ENCODE measurements around the gene MANBA. TPM values are rescaled to one million over a fixed set of nuclear protein-coding genes. Genes with fewer than 3 reads are reported as not detected.
"Not testable (repeated sequence)": the region's sequence is repeated elsewhere in the genome, so short reads cannot be mapped to it uniquely, and the experiment has no call there.

Gene MANBA
- polyA plus RNA-seq, 1 donor from 2014 or later, result 32.4 TPM

DNA sequence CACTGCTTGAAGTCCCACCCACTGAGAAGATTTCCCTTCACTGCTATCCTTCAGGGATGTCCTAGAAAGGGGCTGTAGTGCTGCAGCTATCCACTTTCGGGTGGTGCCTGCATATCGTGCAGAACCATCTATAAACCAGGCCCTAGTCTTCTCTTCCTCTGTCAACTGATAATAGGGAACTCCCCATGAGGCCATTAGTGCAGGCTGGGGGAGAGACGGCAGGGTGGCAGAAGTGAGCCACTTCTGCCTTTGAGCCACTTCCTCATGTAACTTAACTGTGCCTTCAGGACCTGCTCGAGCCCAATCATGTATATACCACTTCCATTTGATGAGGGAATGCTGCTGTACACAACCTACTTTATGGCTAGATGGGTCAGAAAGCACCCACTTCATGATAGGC is 17.4 kb downstream of the MANBA start:
- H3K4me3 Mint-ChIP-seq, result peak overlapping the region in 1 of 4 donors; percentile 1
- H3K27ac Mint-ChIP-seq, result peak overlapping the region; percentile 14 to 87 (median 75)
- H3K9me3 Mint-ChIP-seq, result peaks cover 1 to 20% (median 6%) of the 10 kb centered on the region in 3 donors
- peaks cover 17 to 41% (median 21%) of the 10 kb centered on the region in 3 donors for H3K4me1 Mint-ChIP-seq
- H3K36me3 Mint-ChIP-seq, H3K27me3 Mint-ChIP-seq: not testable (repeated sequence)

DNA sequence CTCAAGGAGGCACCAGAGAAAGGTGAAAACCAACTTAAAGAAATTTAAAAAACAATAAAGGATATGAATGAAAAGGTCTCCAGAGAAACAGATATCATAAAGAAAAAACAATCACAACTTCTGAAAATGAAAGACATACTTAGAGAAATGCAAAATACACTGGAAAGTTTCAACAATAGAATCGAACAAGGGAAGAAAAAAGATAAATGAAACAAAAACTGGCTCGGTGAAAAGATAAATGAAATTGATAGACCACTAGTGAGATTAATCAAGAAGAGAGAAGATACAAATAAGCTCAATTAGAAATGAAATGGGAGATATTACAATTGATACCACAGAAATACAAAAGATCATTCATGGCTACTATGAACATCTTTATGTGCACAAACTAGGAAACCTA is 22.0 kb downstream of the MANBA start:
- H3K36me3 Mint-ChIP-seq, result peaks cover 17% of the 10 kb centered on the region
- H3K27me3 Mint-ChIP-seq, result not testable (repeated sequence)

DNA sequence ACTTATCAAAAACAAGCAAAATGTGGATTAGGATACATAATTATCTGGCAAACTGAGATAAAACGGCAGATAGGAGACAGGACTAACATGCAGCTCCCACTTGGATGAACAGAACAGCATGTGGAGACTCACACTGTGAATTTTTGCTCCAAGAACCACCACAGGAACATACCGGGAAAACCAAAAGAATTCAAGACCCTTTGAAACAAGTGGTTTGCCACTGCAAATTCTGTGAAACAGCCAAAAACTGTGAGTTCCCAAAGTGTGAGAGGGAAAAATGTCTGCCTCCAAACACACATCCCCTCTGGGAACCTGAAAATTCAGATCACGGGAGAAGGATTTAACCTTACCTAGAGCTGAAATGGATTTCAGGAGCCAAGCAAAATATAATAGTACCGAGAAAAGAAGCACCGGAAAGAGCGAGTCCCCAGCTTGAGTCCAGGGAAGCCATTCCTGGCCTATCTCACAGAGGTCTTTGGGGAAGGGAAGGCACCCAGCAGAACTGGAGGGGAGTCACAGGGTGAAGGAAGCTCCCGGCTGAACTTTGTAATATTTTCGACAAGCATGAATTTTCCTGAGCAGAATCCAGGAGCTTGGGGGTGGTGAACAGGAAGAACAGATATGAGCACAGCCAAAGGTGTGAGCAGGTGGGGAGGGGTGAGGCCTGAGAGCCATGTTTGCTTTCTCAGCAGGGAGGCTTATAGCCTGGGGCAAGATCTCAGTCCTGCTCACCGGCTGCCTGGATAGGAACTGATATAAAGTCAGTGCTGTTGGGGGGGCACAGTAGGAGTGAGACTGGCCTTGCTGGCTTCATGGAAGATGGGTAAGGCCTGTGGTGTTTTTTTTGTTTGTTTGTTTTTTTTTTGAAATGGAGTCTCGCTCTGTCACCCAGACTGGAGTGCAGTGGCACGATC is 23.9 kb downstream of the MANBA start:
- peaks cover 6 to 20% (median 7%) of the 10 kb centered on the region in 3 donors for H3K9me3 Mint-ChIP-seq
- peaks cover 20% of the 10 kb centered on the region for H3K36me3 Mint-ChIP-seq
- peaks cover 26 to 53% (median 37%) of the 10 kb centered on the region in 3 donors for H3K4me1 Mint-ChIP-seq
- no peak overlapping the region for H3K4me3 Mint-ChIP-seq
- no peaks in the 10 kb centered on the region for H3K27me3 Mint-ChIP-seq
- peak overlapping the region in 2 of 3 donors; percentile 9 to 64 for H3K27ac Mint-ChIP-seq

More for the DNA sequence above, 22.0 kb downstream of the MANBA start:
- Mint-ChIP-seq H3K4me1 (peaks cover 33 to 60% (median 35%) of the 10 kb centered on the region in 3 donors), H3K9me3 (peaks cover 1 to 20% (median 6%) of the 10 kb centered on the region in 3 donors), H3K4me3 (peak overlapping the region in 1 of 4 donors; percentile 1)
- not testable (repeated sequence) for H3K27ac Mint-ChIP-seq

DNA sequence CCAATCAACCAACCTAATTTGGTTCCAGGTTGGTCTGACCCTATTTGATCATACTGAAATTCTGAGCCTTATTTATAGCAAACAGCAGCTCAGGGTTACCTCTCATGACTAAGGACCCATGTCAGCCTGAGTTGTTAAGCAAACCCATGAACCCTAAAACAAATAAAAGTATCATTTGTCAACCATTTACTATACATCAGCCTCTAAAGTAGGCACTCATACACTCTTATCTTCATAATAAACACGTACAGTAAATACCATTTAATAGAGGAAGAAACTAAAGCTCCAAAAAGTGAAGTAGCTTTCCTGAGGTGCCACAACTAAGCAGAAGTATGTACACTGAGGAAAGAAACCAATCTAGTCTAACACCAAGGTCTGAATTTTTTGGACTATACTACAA is 25.2 kb downstream of the MANBA start:
- Mint-ChIP-seq H3K4me1 (peaks cover 24 to 51% (median 37%) of the 10 kb centered on the region in 3 donors), H3K36me3 (peaks cover 20% of the 10 kb centered on the region), H3K4me3 (no peak overlapping the region), H3K27me3 (no peaks in the 10 kb centered on the region), H3K9me3 (peaks cover 7 to 22% (median 8%) of the 10 kb centered on the region in 3 donors), H3K27ac (peak overlapping the region in 2 of 3 donors; percentile 13 to 90)

DNA sequence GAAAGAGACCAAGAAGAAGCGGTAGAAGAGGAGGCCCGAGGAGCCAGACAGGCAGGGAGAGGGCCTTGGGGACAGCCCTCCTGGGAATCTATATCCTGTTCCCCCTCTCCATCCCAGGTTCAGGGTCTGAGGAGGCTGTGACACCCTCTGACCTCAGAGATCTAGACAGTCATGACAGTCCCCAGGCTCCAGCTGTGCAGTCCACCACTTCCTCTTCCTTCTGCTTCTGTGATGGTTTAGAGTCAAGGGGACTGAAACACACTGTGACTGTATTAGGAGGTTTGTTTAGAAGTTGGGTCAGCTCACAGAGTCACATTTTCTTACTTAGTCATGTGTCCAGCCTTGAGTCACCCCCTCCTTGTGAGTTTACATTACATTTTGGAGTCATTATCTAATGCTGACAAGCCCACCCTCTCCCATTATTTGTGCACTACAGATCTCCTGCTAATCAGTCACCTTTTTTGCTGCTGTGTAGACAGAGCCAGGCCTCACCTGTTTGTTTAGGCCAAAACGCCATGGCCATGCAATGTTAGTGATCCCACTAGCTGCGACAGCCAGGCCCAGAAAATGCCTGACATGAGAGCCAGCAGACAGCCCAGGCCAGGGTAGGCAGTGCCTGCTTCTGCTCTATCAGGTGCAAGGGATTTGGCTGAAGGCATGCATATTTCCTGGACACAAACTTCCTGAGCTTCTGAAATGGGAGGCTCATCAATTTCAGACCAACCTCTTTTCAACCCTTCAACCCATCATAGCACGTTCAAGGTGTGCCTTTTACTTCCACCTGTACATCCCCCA is 26.0 kb downstream of the MANBA start:
- Mint-ChIP-seq H3K27me3 (no peaks in the 10 kb centered on the region), H3K27ac (peak overlapping the region in 2 of 3 donors; percentile 30 to 90), H3K9me3 (peaks cover 5 to 14% (median 9%) of the 10 kb centered on the region in 3 donors), H3K4me1 (peaks cover 24 to 46% (median 35%) of the 10 kb centered on the region in 3 donors), H3K4me3 (peak overlapping the region in 1 of 4 donors; percentile 37), H3K36me3 (peaks cover 22% of the 10 kb centered on the region)

DNA sequence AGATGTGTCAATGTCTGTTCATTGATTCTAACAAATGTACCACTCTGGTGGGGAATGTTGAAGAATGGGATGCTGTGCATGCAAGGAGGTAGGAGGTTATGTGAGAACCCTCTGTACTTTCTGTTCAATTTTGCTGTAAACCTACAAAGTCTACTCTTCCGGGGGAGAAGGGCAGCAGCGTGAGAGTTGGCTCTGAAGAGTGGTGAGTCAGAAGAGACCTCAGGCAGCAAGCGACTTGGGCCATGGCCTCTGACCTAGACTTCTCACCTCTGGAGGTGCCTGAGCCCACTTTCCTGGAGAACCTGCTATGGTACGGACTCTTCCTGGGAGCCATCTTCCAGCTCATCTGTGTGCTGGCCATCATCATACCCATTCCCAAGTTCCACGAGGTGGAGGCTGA is 26.7 kb downstream of the MANBA start:
- Mint-ChIP-seq H3K4me1 (peaks cover 24 to 43% (median 32%) of the 10 kb centered on the region in 3 donors), H3K27ac (peak overlapping the region in 2 of 3 donors; percentile 30 to 90), H3K4me3 (no peak overlapping the region), H3K36me3 (peaks cover 27% of the 10 kb centered on the region), H3K27me3 (no peaks in the 10 kb centered on the region), H3K9me3 (peaks cover 2 to 9% (median 8%) of the 10 kb centered on the region in 3 donors)

DNA sequence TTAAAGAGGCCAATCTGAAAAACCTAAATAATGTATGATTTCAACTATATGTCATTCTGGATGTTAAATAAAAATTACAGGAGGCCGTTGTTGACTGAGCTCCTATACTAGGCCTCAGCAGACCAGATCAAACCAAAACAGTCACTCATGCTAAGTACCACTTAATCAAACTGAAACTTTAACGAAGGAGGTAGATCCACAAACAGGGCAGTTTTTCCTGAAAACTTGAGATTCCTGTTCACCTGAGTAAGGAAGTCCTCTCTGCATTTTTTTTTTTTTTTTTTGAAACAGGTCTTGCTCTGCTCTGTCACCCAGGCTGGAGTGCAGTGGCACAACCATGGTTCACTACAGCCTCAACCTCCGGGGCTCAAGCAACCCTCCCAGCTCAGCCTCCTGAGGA is 27.7 kb downstream of the MANBA start:
- no peaks in the 10 kb centered on the region for H3K27me3 Mint-ChIP-seq
- H3K9me3 Mint-ChIP-seq, result peaks cover 2 to 8% (median 4%) of the 10 kb centered on the region in 3 donors
- no peak overlapping the region for H3K4me3 Mint-ChIP-seq
- peaks cover 26 to 38% (median 27%) of the 10 kb centered on the region in 3 donors for H3K4me1 Mint-ChIP-seq
- peaks cover 31% of the 10 kb centered on the region for H3K36me3 Mint-ChIP-seq
- peak overlapping the region in 1 of 3 donors; percentile 64 for H3K27ac Mint-ChIP-seq

DNA sequence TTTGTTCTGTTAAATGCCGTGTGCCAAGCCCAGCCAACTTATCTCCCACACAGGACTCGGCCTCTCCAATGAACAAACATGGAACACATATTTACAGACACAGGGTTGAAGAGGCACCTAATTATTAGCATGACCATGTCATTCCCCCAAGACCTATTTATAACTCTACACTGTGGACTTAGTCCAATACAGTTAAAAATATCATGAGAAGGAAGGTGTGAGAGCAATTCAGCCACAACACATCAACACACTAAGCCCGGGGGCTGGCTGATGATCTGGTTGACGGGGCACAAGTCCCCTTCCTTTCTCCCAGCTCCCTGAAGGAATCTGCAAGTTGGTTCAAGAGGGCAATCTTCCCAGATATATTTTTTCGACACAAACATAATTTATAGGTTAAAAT is 28.1 kb downstream of the MANBA start:
- Mint-ChIP-seq H3K9me3 (peaks cover 2 to 8% (median 4%) of the 10 kb centered on the region in 3 donors), H3K4me3 (no peak overlapping the region), H3K36me3 (peaks cover 31% of the 10 kb centered on the region), H3K27me3 (no peaks in the 10 kb centered on the region), H3K4me1 (peaks cover 26 to 34% (median 27%) of the 10 kb centered on the region in 3 donors), H3K27ac (peak overlapping the region in 1 of 3 donors; percentile 64)

DNA sequence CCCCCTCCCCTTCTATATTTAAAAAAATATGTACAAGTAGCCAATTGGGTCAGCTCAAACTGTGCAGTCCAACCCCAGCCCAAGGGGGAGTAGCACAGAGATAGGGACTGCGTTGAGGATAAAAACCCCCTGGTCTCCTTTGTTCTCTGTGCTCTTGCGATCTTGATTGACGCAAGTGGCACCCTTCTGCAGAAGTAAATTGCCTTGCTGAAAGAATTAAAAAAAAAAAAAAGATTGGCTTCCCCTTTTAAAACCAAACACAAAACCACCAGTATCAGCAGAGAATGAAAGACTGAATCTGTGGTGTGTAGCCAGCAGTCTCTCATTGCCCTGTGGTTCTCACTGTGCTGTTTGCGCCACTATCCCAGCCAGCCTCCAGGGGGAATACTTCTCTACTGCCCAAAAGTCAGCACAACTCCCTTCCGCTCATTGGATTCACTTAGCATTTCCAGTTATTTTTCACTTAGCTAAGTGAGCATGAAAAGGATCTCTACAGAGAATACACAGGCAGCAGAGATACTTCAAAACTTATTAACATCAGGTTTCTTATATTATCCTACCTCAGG is 29.7 kb downstream of the MANBA start:
- Mint-ChIP-seq H3K27ac (peak overlapping the region in 1 of 3 donors; percentile 80), H3K36me3 (peaks cover 31% of the 10 kb centered on the region), H3K27me3 (no peaks in the 10 kb centered on the region), H3K9me3 (peaks cover 2 to 8% (median 4%) of the 10 kb centered on the region in 3 donors), H3K4me1 (peaks cover 21 to 27% (median 24%) of the 10 kb centered on the region in 3 donors), H3K4me3 (no peak overlapping the region)

DNA sequence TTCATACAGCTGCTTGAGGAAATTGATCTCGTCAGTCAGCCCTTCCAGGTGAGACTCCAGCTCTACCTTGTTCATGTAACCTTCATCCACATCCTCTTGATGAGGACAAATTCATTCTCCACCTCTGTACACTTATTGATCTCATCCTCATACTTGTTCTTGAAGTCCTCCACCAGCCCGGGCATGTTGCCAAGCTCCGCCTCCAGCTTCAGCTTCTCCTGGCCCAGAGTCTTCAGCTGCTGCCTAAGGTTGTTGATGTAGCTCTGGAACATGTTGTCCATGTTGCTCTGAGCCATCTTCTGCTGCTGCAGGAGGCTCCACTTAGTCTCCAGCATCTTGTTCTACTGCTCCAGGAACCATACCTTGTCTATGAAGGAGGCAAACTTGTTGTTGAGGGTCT is 31.3 kb downstream of the MANBA start:
- Mint-ChIP-seq H3K36me3 (peaks cover 32% of the 10 kb centered on the region), H3K4me1 (peaks cover 10 to 17% (median 14%) of the 10 kb centered on the region in 3 donors)
- H3K4me3 Mint-ChIP-seq, H3K9me3 Mint-ChIP-seq, H3K27ac Mint-ChIP-seq, H3K27me3 Mint-ChIP-seq: not testable (repeated sequence)

DNA sequence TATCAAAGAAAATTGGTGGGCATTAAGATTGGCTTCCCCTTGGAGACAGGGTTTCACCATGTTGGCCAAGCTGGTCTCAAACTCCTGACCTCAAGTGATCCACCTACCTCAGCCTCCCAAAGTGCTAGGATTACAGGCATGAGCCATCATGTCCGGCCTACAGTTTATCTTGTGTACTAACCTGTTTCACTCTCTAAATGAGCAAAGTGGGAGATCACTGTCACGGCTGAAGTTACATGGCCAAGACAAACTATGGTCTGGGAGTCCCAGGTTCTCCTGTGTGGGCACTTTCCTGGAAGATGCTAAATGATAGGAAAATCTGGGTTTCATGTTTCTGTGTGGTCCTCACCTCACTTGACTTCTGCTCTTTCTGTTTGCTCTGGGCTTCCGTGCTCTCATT is 33.8 kb downstream of the MANBA start:
- not testable (repeated sequence) for H3K9me3 Mint-ChIP-seq

DNA sequence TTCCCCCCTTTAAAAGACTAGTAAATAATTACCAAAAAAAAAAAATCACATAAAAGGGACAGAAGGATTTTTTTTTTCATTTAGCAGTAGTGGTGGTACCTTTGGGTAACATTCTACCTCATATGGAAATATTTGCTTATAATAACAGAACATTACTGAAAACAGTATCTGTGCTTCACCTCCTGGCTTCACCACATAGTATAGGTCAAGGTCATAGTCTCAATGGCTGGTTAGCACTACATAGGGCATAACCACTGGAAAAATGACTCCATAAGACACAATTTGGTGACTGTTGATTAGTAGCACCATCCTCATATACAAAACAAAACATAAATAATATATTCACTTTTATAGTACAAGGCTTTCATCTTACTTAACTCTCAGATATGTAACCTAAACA is 34.7 kb downstream of the MANBA start:
- Mint-ChIP-seq H3K4me3 (peak overlapping the region in 1 of 4 donors; percentile 72), H3K4me1 (peaks cover 5 to 8% (median 5%) of the 10 kb centered on the region in 3 donors), H3K36me3 (peaks cover 26% of the 10 kb centered on the region), H3K9me3 (peaks cover under 1 to 4% (median 2%) of the 10 kb centered on the region in 3 donors), H3K27me3 (no peaks in the 10 kb centered on the region), H3K27ac (no peak overlapping the region)

More for the DNA sequence above, 33.8 kb downstream of the MANBA start:
- H3K27ac Mint-ChIP-seq, H3K27me3 Mint-ChIP-seq, H3K4me3 Mint-ChIP-seq, H3K4me1 Mint-ChIP-seq: not testable (repeated sequence)
- peaks cover 24% of the 10 kb centered on the region for H3K36me3 Mint-ChIP-seq

DNA sequence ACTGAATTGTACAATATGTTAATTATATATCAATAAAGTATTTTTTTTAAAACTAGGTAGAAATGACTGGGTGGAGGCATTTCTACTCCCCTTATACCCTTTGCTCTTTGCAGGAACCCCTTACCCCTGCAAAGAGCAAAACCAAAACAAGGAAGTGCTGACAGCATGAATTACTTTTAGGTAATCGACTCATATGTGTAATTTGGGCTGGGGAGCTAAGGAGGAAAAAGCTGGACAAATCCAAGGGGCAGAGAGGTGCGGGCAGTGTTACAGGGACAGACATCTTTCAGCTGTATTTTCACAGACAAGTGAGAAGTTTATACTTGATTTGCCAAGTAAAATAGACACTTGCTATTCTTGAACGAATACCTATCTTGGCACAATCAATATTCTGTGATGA is 35.5 kb downstream of the MANBA start:
- Mint-ChIP-seq H3K27ac (no peak overlapping the region), H3K27me3 (no peaks in the 10 kb centered on the region)

DNA sequence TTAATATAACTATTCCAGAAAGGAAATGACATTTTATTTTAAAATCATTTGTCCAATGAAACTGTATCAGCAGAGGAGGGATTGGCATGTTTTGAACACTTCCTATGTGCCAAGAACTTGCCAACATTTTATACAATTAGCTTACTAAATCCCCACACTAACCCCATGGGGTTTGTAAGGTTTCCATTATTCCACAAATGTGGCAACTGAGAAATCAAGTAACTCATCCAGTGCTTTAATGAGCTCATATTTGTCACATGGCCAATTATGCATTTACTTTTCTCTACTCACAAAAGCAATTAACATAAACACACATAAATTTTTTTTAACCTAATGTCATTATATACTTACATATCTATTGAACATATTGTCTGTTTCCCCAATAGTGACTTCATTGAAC is 37.3 kb downstream of the MANBA start:
- Mint-ChIP-seq H3K9me3 (peaks cover 0 to 3% (median 0%) of the 10 kb centered on the region in 3 donors), H3K4me1 (peaks cover 5 to 7% (median 5%) of the 10 kb centered on the region in 3 donors), H3K36me3 (peaks cover 21% of the 10 kb centered on the region), H3K4me3 (no peak overlapping the region), H3K27ac (no peak overlapping the region), H3K27me3 (no peaks in the 10 kb centered on the region)

More for the DNA sequence above, 35.5 kb downstream of the MANBA start:
- Mint-ChIP-seq H3K4me1 (peaks cover 5 to 8% (median 5%) of the 10 kb centered on the region in 3 donors), H3K4me3 (no peak overlapping the region), H3K9me3 (peaks cover 0 to 4% (median 0%) of the 10 kb centered on the region in 3 donors), H3K36me3 (peaks cover 23% of the 10 kb centered on the region)
